HG03025 (cell line): ENCODE measurements around the gene MYO5B.
"Not testable (repeated sequence)": the region's sequence is repeated elsewhere in the genome, so short reads cannot be mapped to it uniquely, and the experiment has no call there.

ENCODE experiments used
- ATAC-seq: cut with Tn5 transposase; IDR thresholded peaks from one replicate; pipeline ENCODE4 v1.9.1; 2021; ENCODE audit warnings: mild to moderate bottlenecking, moderate library complexity; ENCODE audit not compliant: unreplicated experiment, low FRiP score

Gene MYO5B

GRCh38 chr18:50194631-50195532 lies at the start of gene MYO5B:
Gene MYO5B, minus strand, starts transcription at chr18:50195147. Its CDS starts 354 bp downstream, at chr18:50194793.
- peak; percentile 63 for ATAC-seq

DNA sequence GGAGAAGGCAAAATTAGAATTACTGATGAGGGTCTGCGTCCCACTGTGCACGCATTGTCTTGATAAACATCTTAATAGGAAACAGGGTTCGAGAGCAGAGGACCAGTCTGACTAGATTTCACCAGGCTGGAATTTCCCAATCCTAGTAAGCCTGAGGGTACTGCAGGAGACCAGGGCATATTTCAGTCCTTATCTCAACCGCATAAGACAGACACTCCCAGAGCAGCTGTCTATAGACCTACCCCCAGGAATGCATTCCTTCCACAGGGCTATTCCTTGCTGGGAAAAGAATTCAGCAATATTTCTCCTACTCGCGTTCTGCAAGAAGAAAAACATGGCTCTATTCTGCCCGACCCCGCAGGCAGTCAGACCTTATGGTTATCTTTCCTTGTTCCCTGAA lies 46.8 kb upstream of the MYO5B start:
- not testable (repeated sequence) for ATAC-seq

GRCh38 chr18:50240080-50240563 lies 45.2 kb upstream of the MYO5B start:
- no peak for ATAC-seq

DNA sequence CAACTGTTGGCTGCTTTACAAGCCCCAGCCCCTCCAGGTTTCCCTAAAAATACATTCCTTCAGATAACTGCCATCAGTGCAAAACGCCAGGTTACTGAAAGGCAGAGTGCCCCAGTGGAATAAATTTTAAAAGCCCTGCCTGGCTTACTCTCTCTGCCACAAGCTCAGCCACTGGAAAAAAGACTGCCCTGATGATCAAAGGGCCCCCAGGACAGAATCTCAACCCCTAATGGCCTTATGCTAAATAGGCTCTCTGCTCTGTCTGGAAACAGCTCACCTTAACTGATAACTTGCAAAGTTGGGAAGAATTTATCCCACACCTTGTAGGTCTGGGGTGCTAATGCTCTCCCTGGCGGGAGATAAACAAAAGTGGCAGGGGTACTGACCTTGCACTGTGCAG lies 37.5 kb upstream of the MYO5B start:
- no peak for ATAC-seq

GRCh38 chr18:50231621-50232020 lies 36.7 kb upstream of the MYO5B start:
- ATAC-seq, result no peak

DNA sequence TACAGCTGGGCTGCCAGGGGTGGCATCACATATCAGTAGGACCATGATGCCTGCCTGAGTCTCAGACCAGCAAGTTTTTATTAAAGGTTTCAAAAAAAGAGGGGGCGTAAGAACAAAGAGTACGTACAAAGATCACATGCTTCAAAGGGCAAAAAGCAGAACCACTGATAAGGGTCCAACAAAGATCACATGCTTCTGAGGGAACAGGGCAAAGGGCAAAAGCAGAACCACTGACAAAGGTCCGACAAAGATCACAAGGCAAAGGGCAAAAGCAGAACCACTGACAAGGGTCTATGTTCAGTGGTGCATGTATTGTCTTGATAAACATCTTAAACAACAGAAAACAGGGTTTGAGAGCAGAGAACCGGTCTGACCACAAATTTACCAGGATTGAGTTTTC lies 25.3 kb upstream of the MYO5B start:
- not testable (repeated sequence) for ATAC-seq

GRCh38 chr18:50218432-50219197 lies 23.7 kb upstream of the MYO5B start:
- no peak for ATAC-seq

GRCh38 chr18:50209311-50209710 lies 14.4 kb upstream of the MYO5B start:
- ATAC-seq, result no peak

DNA sequence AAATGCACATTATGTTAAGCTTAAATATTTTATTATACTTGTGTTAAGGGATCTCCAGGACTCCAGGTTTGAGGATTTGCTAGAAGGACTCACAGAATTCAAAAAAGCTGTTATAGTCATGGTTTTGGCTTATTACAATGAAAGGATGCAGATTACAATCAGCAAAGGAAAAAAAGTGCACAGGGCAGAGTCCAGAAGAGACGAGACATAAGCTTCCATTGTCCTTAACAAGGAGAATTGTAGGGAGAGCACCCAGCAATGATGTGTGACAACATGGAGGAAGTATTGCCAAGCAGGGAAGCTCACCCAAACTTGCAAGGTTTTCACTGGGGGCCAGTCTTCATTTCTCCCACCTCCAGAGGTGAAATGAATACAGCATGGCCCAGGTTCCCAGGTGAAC lies 12.8 kb upstream of the MYO5B start:
- ATAC-seq, result no peak

GRCh38 chr18:50203801-50204604 lies 9.1 kb upstream of the MYO5B start:
- no peak for ATAC-seq

DNA sequence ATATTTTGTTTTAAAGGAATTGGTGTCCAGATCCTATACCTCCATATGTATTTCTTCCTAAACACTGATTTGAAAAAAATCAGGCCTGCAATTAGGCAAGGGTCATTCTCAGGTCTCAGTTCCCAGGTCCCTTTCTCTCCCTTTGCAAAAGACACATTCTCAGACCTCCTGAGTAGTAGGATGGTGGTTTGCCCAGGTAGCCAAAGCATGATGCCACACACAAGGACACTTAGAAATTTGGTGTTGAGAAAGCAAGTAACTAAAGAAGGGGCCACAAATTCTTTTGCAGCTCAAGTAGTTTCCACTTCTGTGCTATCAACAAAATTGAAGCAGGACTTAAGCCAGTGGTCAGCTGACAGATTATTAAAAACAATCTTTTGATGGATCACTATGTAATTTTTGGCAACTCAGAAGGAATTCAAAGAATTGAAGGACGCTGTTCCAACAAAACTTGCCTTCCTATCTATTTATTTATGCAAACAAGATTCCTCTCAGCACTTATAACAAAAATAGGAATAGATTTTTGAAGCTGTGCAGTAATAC lies 6.6 kb upstream of the MYO5B start:
- ATAC-seq, result no peak

GRCh38 chr18:50199921-50200320 lies 5.0 kb upstream of the MYO5B start:
- no peak for ATAC-seq

DNA sequence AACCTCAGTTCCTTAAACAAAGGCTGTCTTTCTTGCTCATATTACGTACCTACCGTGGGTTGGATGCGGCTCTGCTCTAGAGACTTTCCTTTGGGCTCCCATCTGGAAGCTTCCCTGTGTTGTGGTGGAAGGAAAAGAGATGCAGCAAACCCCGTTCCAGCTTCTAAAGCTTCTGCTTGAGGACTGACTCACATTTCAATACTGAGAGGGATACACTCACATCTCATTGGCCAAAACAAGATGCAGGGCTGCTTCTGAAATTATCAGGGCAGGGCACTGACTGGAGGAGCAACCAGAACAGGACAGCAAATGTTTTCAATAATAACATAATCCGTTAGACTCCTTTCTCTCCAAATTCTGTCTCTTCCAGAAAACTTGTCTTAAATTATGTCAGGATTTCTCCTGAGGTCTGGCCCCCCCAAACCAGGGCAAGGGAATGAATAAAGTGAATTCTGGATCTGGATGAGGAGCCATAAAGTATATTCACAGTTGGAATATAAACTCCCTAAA lies 4.5 kb upstream of the MYO5B start:
- no peak for ATAC-seq

- ATAC-seq, result no peak
Observed at GRCh38 chr18:50196261-50196660, 1.3 kb upstream of the MYO5B start.

- no peak for ATAC-seq
Observed at GRCh38 chr18:50195689-50196088, 742 bp upstream of the MYO5B start.

GRCh38 chr18:50193796-50194630 lies 934 bp downstream of the MYO5B start:
- no peak for ATAC-seq

- ATAC-seq, result no peak
Observed at GRCh38 chr18:50192995-50193795, 1.8 kb downstream of the MYO5B start.

GRCh38 chr18:50190926-50191325 lies 4.0 kb downstream of the MYO5B start:
- no peak for ATAC-seq
